ENCODE results near the gene SASH1. TPM values are rescaled to one million over a fixed set of nuclear protein-coding genes. Genes with fewer than 3 reads are reported as not detected.

Gene SASH1
- total RNA-seq, 1 experiment from 2014 or later, result 33.2 TPM

- no peak overlapping the region for H3T11ph ChIP-seq (ENCODE audit: low read length)
- Mint-ChIP-seq H3K4me1 (peaks cover 17 to 21% of the 10 kb centered on the region in 2 experiments), H3K4me3 (no peak overlapping the region), H3K36me3 (ENCODE audit: insufficient read depth in 1 of 3, low read depth in 3 of 3) (no peaks in the 10 kb centered on the region), H3K9me3 (no peaks in the 10 kb centered on the region), H3K27me3 (ENCODE audit: low read depth) (no peaks in the 10 kb centered on the region), H3K27ac (peak overlapping the region in 1 of 3 experiments; percentile 40; a peak in 3 of 7 replicates)
- H2BK20ac ChIP-seq (ENCODE audit: low read depth, low read length, poor library complexity, severe bottlenecking), result no peak overlapping the region
- no peaks in the 10 kb centered on the region for H4K20me1 ChIP-seq (ENCODE audit: control insufficient read depth, insufficient read depth, insufficient read length)
- no peak overlapping the region for H4K91ac ChIP-seq (ENCODE audit: insufficient read length, low read depth, low read length)
- no peak overlapping the region for H2BK12ac ChIP-seq (ENCODE audit: insufficient read length, low read depth, low read length)
- WGBS (ENCODE audit: extremely low coverage, insufficient read length, low lambda C conversion rate), result no CpG with 5 or more reads among the region's 5 CpGs
- peaks cover under 1% of the 10 kb centered on the region; the same call in 1 of the 2 replicates for H3K4me1 ChIP-seq (ENCODE audit: insufficient read depth, low read length)
- H2AFZ ChIP-seq (ENCODE audit: low read length), result no peak overlapping the region
- no peak overlapping the region for H3K23ac ChIP-seq (ENCODE audit: insufficient read length, low read depth, low read length)
- no peak overlapping the region for H3K18ac ChIP-seq (ENCODE audit: insufficient read length, low read depth, low read length)
- no peak overlapping the region for H3K4me2 ChIP-seq (ENCODE audit: insufficient read depth, insufficient read length, low read length)
- no peaks in the 10 kb centered on the region for H3K79me1 ChIP-seq (ENCODE audit: insufficient read depth, low read depth, low read length, poor library complexity, severe bottlenecking)
- no peak for DNase-seq
- H3K27ac ChIP-seq (ENCODE audit: insufficient read length, low read depth, low read length), result no peak overlapping the region
- H3K27me3 ChIP-seq (ENCODE audit: insufficient read depth, low read length), result no peaks in the 10 kb centered on the region
- no peak overlapping the region for H3K4ac ChIP-seq (ENCODE audit: low read depth, low read length)
- no peak overlapping the region for H2AK5ac ChIP-seq (ENCODE audit: insufficient read length, low read length)
- H2BK5ac ChIP-seq (ENCODE audit: insufficient read length, low read length), result no peak overlapping the region
- H3K79me2 ChIP-seq (ENCODE audit: insufficient read depth, low read length), result no peaks in the 10 kb centered on the region
- no peak overlapping the region for H2BK15ac ChIP-seq (ENCODE audit: low read depth, low read length)
- H3K9me3 ChIP-seq (ENCODE audit: control insufficient read depth, low read depth, low read length), result no peaks in the 10 kb centered on the region
- no peak overlapping the region for H2BK120ac ChIP-seq (ENCODE audit: low read depth, low read length, poor library complexity, severe bottlenecking)
- TF ChIP-seq CTCF (conservative IDR thresholded peaks at IDR 0.05), result no peak; the same call in 2 of the 3 replicates
- H3K23me2 ChIP-seq (ENCODE audit: insufficient read length, low read depth, low read length, poor library complexity, severe bottlenecking), result peaks cover 2% of the 10 kb centered on the region
- no peak overlapping the region for H4K8ac ChIP-seq (replicated peaks; ENCODE audit: insufficient read length, low read depth, low read length)
- H4K5ac ChIP-seq (ENCODE audit: insufficient read length, low read depth, low read length), result no peak overlapping the region
- no peak overlapping the region for H3K9ac ChIP-seq (ENCODE audit: extremely low read depth, insufficient read length, low read length)
- H3K14ac ChIP-seq (ENCODE audit: insufficient read depth, low read length), result no peak overlapping the region
- no peak overlapping the region for H3K56ac ChIP-seq (ENCODE audit: insufficient read length, low read depth, low read length)
Measured at GRCh38 chr6:148465011-148465335, 122.3 kb downstream of the SASH1 start.
